Non-pigmented ciliary epithelial cell (primary cell): ENCODE data around the gene HOXD8.

Source experiments
- DNase-seq: peaks from one replicate; pipeline ENCODE4 v3.0.0-alpha.2; 2010; ENCODE audit warnings: low read depth

Gene HOXD8

GRCh38 chr2:176128982-176129796 lies at the start of gene HOXD8:
HOXD8 (plus strand) TSS chr2:176129705; CDS start chr2:176130367, 662 bp downstream.
- DNase-seq: no peak

- no peak for DNase-seq
These were observed 49.5 kb upstream of the HOXD8 start for GRCh38 chr2:176079831-176080539.

- DNase-seq: no peak
These were observed 48.7 kb upstream of the HOXD8 start for GRCh38 chr2:176080540-176081375.

- no peak for DNase-seq
These were observed 48.1 kb upstream of the HOXD8 start for GRCh38 chr2:176081376-176081836.

GRCh38 chr2:176081837-176082524 lies 47.5 kb upstream of the HOXD8 start:
- no peak for DNase-seq

GRCh38 chr2:176082525-176082823 lies 47.0 kb upstream of the HOXD8 start:
- no peak for DNase-seq

- DNase-seq: no peak
These were observed 46.4 kb upstream of the HOXD8 start for GRCh38 chr2:176082824-176083751.

- no peak for DNase-seq
These were observed 45.7 kb upstream of the HOXD8 start, which contains the start of gene EVX2 for GRCh38 chr2:176083796-176084261. EVX2 (minus strand) TSS chr2:176083962; CDS start chr2:176083776, 186 bp downstream.

- DNase-seq: no peak
These were observed 44.8 kb upstream of the HOXD8 start for GRCh38 chr2:176084611-176085119.

GRCh38 chr2:176085120-176085788 lies 44.3 kb upstream of the HOXD8 start:
- DNase-seq: no peak

GRCh38 chr2:176085861-176086771 lies 43.4 kb upstream of the HOXD8 start:
- DNase-seq: no peak

GRCh38 chr2:176087330-176088047 lies 42.0 kb upstream of the HOXD8 start:
- DNase-seq: no peak

- DNase-seq: no peak
These were observed 41.2 kb upstream of the HOXD8 start for GRCh38 chr2:176088048-176088936.

GRCh38 chr2:176088937-176089842 lies 40.3 kb upstream of the HOXD8 start:
- DNase-seq: no peak

GRCh38 chr2:176089843-176090395 lies 39.6 kb upstream of the HOXD8 start:
- no peak for DNase-seq

GRCh38 chr2:176090862-176091261 lies 38.6 kb upstream of the HOXD8 start:
- no peak for DNase-seq
